Brain microvascular endothelial cell (primary cell): Measurements from ENCODE around the gene MISP3.

ENCODE experiments used
- DNase-seq: peaks from one replicate; pipeline ENCODE4 v3.0.0-alpha.2; 2020
- H3K27ac ChIP-seq: fragments of 250-450 bp; sonication (Bioruptor Pico); 2 replicates; pipeline ENCODE4 v1.5.1; 2020; ENCODE audit warnings: mild to moderate bottlenecking, moderate library complexity
- H3K27me3 ChIP-seq: fragments of 250-450 bp; sonication (Bioruptor Pico); replicated peaks from 2 replicates; pipeline ENCODE4 v1.5.1; 2020; ENCODE audit warnings: mild to moderate bottlenecking
- H3K36me3 ChIP-seq: fragments of 250-450 bp; sonication (Bioruptor Pico); replicated peaks from 2 replicates; pipeline ENCODE4 v1.5.1; 2020; ENCODE audit warnings: mild to moderate bottlenecking
- H3K4me3 ChIP-seq: 2 replicates; pipeline ENCODE4 v1.5.1; 2011; ENCODE audit warnings: low read depth, mild to moderate bottlenecking, control low read depth, low read length, moderate library complexity
- CTCF ChIP-seq: IDR thresholded peaks from 2 replicates; pipeline ENCODE4 v1.5.1; 2011; ENCODE audit warnings: low read depth, mild to moderate bottlenecking, moderate library complexity, low read length, control low read depth, inconsistent platforms; ENCODE audit errors: missing control alignments
- in situ Hi-C: cut with HindIII; loops from 2 replicates; pipeline ENCODE4 v1.10.0; 2017; ENCODE audit warnings: low sequenced_read_pairs, low pct_ligation_motif_present

The MISP3 gene

DNA sequence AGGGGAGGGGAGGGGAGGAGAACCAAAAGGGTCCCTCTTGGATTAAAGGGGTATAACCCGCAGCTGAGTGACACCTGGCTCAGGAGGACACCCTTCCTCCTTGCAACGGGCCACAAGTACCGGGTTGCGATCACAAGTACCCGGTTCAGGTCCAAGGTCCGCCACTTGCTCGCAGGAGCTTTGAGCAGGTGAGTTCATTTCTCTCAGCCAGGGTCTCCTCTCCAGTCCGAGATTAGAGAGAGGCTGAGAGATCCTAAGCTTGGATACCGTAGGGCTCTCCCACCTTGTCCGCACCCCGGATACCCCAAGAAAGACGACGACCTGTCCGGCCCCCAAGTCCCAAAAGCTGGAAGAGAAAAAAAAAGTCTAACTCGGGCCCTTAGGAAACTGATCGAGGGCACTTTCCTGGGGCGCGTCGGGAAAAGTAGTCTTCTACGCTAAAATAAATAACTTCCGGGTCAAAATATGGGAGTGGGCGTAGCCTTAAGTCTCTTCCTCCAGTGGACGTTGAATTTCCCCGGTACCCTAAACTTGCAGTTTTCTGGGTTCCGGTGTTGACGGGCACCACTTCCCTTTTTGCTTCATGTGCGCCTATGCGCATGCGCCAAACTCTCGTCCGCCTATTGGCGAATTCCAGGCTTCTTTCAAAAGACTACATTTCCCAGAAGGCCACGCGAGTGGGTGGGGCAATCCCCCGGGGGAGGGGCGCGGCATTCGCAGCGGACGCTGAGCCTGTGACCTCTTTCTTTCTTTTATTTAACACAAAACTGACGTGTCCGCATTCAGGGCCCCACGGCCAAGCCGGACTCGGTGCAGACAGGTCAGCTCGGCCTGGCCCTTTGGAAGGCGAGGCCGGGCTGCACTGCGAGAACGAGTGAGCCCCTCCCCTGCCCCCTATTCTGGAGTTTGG, 8.6 kb downstream of the MISP3 start:
- Histone ChIP-seq H3K36me3 (no peaks in the 10 kb centered on the region), H3K27me3 (no peaks in the 10 kb centered on the region), H3K4me3 (peak overlapping the region; percentile 74), H3K27ac (peak overlapping the region; percentile 61)
- in situ Hi-C loops, result no loop called here
- TF ChIP-seq CTCF, result no peak
- peak; percentile 99 for DNase-seq

DNA sequence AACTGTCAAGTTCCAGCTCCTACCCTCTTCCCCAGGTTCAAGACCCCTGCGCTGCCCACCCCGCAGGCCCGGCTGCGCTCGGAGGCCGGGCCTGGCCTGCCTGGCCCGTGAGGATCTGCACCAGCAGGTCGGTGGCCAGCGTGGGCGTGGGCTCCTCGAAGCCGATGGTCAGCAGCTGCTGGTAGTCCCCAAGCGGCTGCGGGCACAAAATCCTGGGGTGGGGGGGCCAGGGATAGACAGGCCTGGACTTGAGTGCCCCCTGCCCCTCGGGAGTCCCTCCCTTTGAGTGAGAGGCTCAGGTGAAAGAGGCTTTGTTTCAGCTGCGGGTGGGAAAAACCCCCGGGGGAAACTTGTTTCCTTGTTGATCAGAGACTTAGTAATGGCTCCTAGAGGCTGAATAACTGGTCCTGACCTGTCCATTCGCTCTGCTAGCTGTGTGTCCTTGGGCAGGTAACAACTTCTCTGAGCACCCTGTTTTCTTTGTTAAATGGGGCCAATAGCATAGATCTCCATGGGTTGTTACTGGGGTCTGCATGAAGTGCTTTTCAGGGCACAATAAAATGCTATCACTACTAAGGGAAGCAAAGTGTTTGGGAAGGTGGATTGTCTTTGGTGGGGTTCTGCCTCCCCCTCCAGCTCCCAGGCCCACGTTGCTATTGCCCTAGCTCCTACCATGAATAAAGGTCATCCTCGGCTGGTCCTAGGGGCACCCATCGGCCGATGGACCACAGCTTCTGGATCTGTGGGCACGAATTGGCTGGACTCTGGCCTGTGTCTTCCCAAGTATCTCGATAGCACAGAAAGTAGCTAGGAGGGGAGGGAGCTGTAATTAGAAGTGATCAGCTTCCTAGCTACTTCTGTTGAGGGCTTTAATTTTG, 9.4 kb downstream of the MISP3 start:
- Histone ChIP-seq H3K27ac (peak overlapping the region; percentile 61), H3K4me3 (peak overlapping the region; percentile 73), H3K27me3 (no peaks in the 10 kb centered on the region), H3K36me3 (no peaks in the 10 kb centered on the region)
- in situ Hi-C loops, result no loop called here
- DNase-seq, result no peak
- no peak for TF ChIP-seq CTCF

DNA sequence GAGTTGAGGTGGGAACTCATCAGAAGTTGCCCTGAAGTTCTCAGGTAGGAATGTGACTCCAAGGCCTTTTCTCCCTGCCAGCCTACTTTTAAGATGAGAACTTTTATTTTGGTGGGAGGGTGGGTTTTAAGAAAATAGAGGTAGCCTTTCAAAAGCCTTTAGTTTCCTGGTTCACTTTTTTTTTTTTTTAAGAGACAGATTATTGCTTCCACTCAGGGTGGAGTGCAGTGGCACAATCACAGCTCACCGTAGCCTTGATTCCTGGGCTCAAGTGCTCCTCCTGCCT, 10.0 kb downstream of the MISP3 start:
- TF ChIP-seq CTCF, result no peak
- H3K4me3 ChIP-seq, result no peak overlapping the region
- no peak for DNase-seq
- no peaks in the 10 kb centered on the region for H3K36me3 ChIP-seq
- in situ Hi-C loops, result no loop called here
- no peaks in the 10 kb centered on the region for H3K27me3 ChIP-seq
- no peak overlapping the region for H3K27ac ChIP-seq

DNA sequence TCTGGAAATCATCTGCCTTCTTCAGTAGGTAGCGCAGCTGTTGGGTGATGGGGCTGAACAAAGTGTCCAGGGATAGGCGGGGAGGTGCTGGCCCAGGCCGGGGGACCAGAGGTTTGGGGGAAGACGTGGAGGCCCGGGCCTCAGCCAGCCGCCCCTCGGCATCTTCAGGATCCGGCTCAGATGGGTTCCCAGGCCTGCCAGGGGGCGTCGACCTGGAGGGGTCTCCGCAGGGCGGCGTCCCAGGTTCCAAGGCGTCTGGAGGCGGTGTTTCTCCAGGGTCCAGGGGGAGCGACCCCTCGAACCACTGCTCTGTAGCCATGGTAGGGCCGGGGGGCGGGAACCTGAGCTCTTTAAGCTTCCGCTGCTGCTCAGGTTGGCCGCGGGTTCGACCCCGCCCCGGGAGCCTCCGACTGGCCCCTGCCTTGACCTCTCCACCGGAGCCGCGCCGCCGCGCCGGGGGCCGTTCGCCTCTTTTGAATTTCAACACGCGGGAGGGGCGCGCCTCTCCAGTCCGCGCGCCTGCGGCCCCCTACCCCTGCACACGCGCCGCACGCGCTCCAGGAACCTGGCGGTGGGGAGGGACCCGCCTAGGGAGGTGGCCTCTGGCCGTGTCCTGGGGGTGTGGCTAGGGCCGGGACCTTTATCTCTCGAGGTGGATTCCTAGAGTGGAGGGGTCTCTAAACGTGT, 12.9 kb downstream of the MISP3 start, which contains the start of gene C19orf67:
Gene C19orf67 (minus strand): TSS at position 475 of the 687 bp plus-strand sequence. CDS start 156 bp downstream, at position 319.
- no peak within 1 kb of the TSS for H3K27ac ChIP-seq
- H3K27me3 ChIP-seq, result no peaks in the 10 kb centered on the region
- no peak within 1 kb of the TSS for H3K4me3 ChIP-seq
- no peak for TF ChIP-seq CTCF
- peaks cover 8% of the 10 kb centered on the region for H3K36me3 ChIP-seq
- no peak for DNase-seq
- in situ Hi-C loops, result no loop called here

GRCh38 chr19:14086098-14086497, 13.5 kb downstream of the MISP3 start:
- no peak overlapping the region for H3K27ac ChIP-seq
- in situ Hi-C loops, result no loop called here
- no peaks in the 10 kb centered on the region for H3K27me3 ChIP-seq
- no peak for TF ChIP-seq CTCF
- H3K36me3 ChIP-seq, result peaks cover 8% of the 10 kb centered on the region
- DNase-seq, result no peak
- no peak overlapping the region for H3K4me3 ChIP-seq
